Ovary (tissue), 3 donors: ENCODE measurements around the gene PAQR7.

Experiments used
- EP300 ChIP-seq: sonication (generic); formaldehyde crosslinking; IDR thresholded peaks from one replicate; pipeline ENCODE4 v1.6.1; 2017; ENCODE audit warnings: antibody characterized with exemption
- POLR2A ChIP-seq: fragments of 450-650 bp; IDR thresholded peaks from one replicate; pipeline ENCODE4 v1.6.1; 2017; ENCODE audit warnings: antibody characterized with exemption, mild to moderate bottlenecking, moderate library complexity
- TF ChIP-seq, protein P1 (sequence below), 3 donors: fragments of 450-650 bp in 2 of 3; fragments of 200-600 bp in 1 of 3; IDR thresholded peaks; one replicate each; pipeline versions ENCODE4 v1.5.1 to v1.8.0; 2016 to 2022; ENCODE audit warnings: antibody characterized with exemption in 3 of 3, mild to moderate bottlenecking in 1 of 3
- donor health status: DM: no; HTN: no; CAD: no.

DNA sequence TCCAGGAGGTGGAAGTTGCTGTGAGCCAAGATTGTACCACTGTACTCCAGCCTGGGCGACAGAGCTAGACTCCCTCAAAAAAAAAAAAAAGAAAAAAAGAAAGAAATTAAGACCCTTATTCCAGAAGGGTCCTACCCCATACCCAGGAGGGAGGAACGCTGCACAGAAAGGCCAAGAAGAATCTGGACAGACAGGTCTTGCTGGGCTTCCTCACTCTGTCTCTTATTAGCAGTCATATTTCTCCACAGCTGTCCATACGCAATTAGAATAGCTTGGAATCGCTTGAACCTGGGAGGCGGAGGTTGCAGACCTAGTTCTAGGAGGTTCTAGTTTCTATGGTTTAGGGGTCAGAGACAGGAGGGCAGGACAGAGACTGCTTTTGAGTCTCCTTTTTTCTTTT lies 3.2 kb upstream of the PAQR7 start:
- TF ChIP-seq, protein P1, sequence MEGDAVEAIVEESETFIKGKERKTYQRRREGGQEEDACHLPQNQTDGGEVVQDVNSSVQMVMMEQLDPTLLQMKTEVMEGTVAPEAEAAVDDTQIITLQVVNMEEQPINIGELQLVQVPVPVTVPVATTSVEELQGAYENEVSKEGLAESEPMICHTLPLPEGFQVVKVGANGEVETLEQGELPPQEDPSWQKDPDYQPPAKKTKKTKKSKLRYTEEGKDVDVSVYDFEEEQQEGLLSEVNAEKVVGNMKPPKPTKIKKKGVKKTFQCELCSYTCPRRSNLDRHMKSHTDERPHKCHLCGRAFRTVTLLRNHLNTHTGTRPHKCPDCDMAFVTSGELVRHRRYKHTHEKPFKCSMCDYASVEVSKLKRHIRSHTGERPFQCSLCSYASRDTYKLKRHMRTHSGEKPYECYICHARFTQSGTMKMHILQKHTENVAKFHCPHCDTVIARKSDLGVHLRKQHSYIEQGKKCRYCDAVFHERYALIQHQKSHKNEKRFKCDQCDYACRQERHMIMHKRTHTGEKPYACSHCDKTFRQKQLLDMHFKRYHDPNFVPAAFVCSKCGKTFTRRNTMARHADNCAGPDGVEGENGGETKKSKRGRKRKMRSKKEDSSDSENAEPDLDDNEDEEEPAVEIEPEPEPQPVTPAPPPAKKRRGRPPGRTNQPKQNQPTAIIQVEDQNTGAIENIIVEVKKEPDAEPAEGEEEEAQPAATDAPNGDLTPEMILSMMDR (IDR thresholded peaks at IDR 0.05) = no peak
- TF ChIP-seq EP300 = no peak
- no peak for TF ChIP-seq POLR2A
